GM12873 (cell line): Measurements from ENCODE around the gene ZNF518B.
A peak's percentile ranks its signal among the peaks of the same experiment; 100 is the strongest.

Source experiments
- TF ChIP-seq, protein P1 (sequence below): IDR thresholded peaks from 2 replicates; pipeline ENCODE4 v1.5.1; 2012; ENCODE audit warnings: low read depth, mild to moderate bottlenecking, moderate library complexity, low read length, control low read depth; ENCODE audit not compliant: insufficient read depth; ENCODE audit errors: missing control alignments

ZNF518B gene

DNA sequence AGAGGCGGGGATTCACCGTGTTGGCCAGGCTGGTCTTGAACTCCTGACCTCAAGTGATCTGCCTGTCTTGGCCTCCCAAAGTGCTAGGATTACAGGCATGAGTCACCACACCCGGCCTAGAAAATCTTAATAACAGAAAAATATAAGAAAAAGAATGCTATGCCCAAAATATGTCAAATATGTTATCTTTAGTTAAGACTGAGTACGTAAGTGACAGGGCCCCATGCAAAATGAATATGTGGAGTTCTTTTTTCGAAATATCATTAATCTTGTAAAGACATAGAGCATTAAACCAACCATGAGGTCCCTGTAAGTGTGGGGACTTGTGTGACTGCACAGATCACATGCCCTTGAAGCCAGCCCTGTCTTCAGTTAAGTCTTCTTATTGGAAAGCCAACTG is 8.9 kb upstream of the ZNF518B start:
- TF ChIP-seq, protein P1, sequence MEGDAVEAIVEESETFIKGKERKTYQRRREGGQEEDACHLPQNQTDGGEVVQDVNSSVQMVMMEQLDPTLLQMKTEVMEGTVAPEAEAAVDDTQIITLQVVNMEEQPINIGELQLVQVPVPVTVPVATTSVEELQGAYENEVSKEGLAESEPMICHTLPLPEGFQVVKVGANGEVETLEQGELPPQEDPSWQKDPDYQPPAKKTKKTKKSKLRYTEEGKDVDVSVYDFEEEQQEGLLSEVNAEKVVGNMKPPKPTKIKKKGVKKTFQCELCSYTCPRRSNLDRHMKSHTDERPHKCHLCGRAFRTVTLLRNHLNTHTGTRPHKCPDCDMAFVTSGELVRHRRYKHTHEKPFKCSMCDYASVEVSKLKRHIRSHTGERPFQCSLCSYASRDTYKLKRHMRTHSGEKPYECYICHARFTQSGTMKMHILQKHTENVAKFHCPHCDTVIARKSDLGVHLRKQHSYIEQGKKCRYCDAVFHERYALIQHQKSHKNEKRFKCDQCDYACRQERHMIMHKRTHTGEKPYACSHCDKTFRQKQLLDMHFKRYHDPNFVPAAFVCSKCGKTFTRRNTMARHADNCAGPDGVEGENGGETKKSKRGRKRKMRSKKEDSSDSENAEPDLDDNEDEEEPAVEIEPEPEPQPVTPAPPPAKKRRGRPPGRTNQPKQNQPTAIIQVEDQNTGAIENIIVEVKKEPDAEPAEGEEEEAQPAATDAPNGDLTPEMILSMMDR: no peak

DNA sequence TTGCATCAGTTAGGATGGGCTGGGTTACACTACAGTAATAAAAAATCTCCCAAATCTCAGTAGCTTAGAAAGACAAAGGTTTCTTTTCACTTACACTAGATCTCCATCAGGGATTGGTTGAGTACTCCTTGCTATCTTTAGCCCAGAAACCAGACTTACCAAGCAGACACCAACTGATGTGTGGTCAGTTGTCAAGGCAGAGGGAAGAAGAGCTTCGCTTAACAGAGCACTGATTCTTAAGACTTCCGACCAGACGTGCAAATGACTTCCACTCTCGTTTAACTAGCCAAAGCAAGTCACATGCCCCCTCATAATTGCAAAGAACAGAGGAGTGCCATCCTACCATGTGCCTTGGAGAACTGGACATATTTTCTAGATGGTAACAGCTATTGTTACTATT is 5.7 kb upstream of the ZNF518B start:
- TF ChIP-seq, protein P1: no peak

DNA sequence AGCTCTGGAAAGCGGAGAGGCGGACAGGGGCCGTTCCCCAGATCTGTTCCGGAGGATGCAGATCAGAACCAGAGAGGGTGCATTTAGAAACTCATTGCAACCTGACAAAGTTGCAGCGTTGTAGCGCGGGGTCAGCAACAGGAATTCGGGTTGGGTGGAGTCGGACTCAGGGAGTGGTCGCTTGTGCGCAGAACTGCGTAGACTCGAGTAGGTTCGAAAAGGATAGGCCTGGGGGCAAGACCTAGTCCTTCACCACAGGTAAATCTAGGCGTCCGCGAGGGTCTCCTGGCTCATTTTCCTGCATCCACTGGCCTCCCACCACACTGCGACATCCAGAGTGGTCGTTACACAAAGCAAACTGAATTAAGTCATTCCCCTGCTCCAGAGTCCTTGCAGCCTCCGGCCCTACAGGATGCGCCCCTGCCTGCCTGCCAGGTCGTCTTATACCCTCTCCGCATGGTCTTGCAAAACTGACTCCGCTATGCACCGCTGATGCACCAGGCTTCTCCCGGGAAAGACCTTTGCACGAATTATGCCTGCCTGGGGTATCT is 4.7 kb upstream of the ZNF518B start:
- TF ChIP-seq, protein P1: no peak

DNA sequence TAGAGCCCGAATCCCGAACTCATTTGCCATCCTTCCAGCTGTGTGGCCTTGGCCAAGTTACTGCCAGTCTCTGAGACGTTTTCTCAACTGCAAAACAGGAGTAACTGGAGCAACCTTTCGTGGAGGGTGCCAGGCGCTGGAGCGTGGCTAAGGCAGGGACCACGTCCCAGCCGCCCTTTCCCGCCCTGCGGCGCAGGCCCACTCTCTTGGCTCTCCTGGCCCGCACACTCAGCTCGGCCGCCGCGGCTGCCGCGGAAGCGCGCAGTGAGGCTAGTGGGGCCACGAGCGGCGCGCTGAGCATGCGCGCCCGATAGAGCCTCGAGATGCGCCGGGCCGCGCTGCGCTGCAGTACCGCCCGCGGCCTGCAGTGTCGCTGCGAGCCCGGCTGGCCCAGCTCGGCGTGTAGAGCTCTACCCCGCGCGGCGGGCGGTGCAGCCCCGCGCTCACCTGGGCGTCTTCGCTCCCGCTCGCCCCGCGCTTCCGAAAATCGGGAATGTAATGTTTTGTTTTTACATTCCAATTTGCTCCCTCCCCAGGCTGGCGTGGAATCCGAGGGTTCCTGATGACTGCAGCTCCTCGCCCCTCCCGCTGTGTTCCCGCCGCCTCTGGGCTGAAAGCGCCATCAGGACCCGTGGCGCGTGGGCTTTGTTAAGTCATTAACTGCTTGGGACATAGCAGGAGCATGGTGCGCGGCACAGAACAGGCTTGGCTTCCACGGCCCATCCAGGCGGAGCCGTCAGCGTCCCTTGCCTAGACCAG is 4.0 kb upstream of the ZNF518B start:
- TF ChIP-seq, protein P1: peak; percentile 90

DNA sequence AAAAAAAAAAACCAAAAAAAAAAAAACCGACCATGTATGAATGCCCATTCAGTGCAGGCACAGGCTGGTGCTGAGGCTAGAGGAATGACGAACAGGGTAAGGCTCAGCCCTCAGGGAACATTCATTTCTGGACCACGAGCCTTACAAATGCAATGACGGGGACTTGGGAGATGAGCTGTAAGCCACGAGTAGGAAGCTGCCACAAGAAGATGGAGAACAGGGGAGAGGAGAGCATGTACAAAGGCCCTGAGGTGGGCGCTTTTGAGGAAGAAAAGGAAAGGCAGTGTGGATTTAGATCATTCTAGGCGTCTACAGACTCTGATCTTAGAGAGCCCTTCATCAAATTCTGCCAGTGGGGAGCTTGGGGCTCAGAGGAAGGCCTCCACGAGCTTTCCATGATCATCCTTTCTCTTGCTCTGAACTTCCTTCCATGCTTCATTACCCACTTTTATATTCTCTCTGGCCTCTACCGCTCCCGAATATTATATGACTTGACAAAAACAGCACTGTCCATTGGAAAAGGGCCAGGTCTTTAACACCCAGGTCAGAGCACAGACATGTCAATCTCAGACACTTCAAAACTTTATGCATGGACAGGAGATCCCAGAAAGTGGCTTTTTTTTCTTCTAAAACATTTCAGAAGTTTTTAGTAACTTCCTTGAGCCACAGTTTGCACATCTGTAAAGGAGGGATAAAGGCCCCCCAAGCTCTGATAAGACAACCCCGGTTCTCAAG is 3.3 kb upstream of the ZNF518B start:
- TF ChIP-seq, protein P1: no peak

DNA sequence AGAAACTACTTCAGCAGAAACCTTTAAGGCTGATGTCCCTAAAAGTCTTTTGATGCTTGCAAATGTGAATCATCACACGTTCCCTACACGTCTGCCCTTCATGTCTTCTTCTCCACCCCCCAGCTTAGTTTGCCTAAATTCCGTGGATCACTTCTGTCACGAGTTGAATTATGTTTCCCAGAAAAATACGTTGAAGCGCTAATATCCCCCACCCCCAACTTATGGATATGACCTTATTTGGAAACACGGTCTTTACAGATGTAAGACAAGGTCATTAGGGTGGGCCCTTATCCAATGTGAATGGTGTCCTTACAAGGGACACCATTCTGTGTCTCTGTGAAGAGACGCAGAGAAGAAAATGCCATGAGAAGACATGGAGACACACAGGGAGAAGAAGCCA is 2.1 kb upstream of the ZNF518B start:
- TF ChIP-seq, protein P1: no peak

DNA sequence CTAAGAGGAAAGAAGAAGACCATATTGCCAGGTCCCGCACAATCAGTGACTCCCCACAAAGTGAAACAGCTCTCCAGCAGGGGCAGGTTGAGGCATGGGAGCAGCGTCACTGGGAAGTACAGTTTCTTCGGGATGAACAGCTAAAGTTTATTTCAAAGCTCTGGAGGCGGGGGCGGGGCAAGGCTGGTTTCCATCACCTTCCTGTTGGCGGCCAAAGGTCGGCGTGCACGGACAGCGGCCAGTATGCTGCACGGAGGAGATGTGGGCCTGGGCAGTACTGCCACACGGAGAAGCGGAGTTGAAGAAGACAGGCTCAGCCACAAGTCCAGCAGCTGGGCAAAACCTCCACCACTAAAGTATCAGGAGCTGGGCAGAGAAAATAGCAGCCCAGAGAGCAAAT is 951 bp upstream of the ZNF518B start:
- TF ChIP-seq, protein P1: no peak
